HepG2 (cell line): Measurements from ENCODE around the gene P3H4. TPM values are rescaled to one million over a fixed set of nuclear protein-coding genes. Genes with fewer than 3 reads are reported as not detected.

Experiments used
- FOXC1 ChIP-seq: sonication (generic); formaldehyde crosslinking; IDR thresholded peaks from 2 replicates; pipeline ENCODE4 v1.8.0; 2022; ENCODE audit warnings: mild to moderate bottlenecking, missing genetic modification reagents, borderline replicate concordance
- HMG20B ChIP-seq: conservative IDR thresholded peaks from 2 replicates; pipeline ENCODE4 v1.6.1; 2016; ENCODE audit warnings: missing genetic modification reagents, missing compliant biosample characterization
- KLF15 ChIP-seq: sonication (generic); formaldehyde crosslinking; IDR thresholded peaks from 2 replicates; pipeline ENCODE4 v1.8.1; 2023; ENCODE audit warnings: borderline replicate concordance, mild to moderate bottlenecking, inconsistent platforms, missing genetic modification reagents, mixed read lengths
- MAZ ChIP-seq, 2 experiments: sonication (generic) in 1 of 2; formaldehyde crosslinking in 1 of 2; IDR thresholded peaks; 2 replicates each; pipeline versions ENCODE4 v1.5.0 to v1.6.1; 2012 to 2020; ENCODE audit warnings: low read depth in 2 of 2, mild to moderate bottlenecking in 2 of 2, borderline replicate concordance in 1 of 2, improper control_type of control experiment in 1 of 2, low read length in 1 of 2, missing genetic modification reagents in 1 of 2, moderate library complexity in 1 of 2
- MEIS1 ChIP-seq: sonication (generic); formaldehyde crosslinking; IDR thresholded peaks from 2 replicates; pipeline ENCODE4 v1.9.0; 2021; ENCODE audit warnings: mild to moderate bottlenecking, missing genetic modification reagents, moderate library complexity, borderline replicate concordance
- RBFOX2 ChIP-seq: fragments of 200-400 bp; formaldehyde crosslinking; IDR thresholded peaks from 2 replicates; pipeline ENCODE4 v1.6.1; 2017; ENCODE audit warnings: low read depth, mild to moderate bottlenecking, low read length
- SCMH1 ChIP-seq: sonication (generic); formaldehyde crosslinking; IDR thresholded peaks from 2 replicates; pipeline ENCODE4 v1.9.0; 2021; ENCODE audit warnings: missing genetic modification reagents, mild to moderate bottlenecking, borderline replicate concordance
- ZBTB7B ChIP-seq: sonication (generic); formaldehyde crosslinking; IDR thresholded peaks from 2 replicates; pipeline ENCODE4 v1.4.0; 2020; ENCODE audit warnings: missing genetic modification reagents
- ZFP82 ChIP-seq: sonication (generic); formaldehyde crosslinking; IDR thresholded peaks from 2 replicates; pipeline ENCODE4 v1.5.1; 2020; ENCODE audit warnings: mild to moderate bottlenecking, missing genetic modification reagents, borderline replicate concordance
- ZMYM3 ChIP-seq: sonication (generic); formaldehyde crosslinking; IDR thresholded peaks from 2 replicates; pipeline ENCODE4 v1.5.1; 2020; ENCODE audit warnings: mild to moderate bottlenecking, missing genetic modification reagents
- ZNF230 ChIP-seq: sonication (generic); formaldehyde crosslinking; IDR thresholded peaks from 2 replicates; pipeline ENCODE4 v1.4.0; 2020; ENCODE audit warnings: mild to moderate bottlenecking, missing genetic modification reagents
- ZNF235 ChIP-seq: sonication (generic); formaldehyde crosslinking; IDR thresholded peaks from 2 replicates; pipeline ENCODE4 v1.8.1; 2023; ENCODE audit warnings: mild to moderate bottlenecking, missing genetic modification reagents, borderline replicate concordance
- ZNF605 ChIP-seq: sonication (generic); formaldehyde crosslinking; IDR thresholded peaks from 2 replicates; pipeline ENCODE4 v1.8.0; 2022; ENCODE audit warnings: mild to moderate bottlenecking, missing genetic modification reagents
- ZNF644 ChIP-seq: IDR thresholded peaks from 2 replicates; pipeline ENCODE4 v1.6.1; 2016; ENCODE audit warnings: low read depth
- ZNF709 ChIP-seq: sonication (generic); formaldehyde crosslinking; IDR thresholded peaks from 2 replicates; pipeline ENCODE4 v1.5.0; 2020; ENCODE audit warnings: mild to moderate bottlenecking, missing genetic modification reagents
- ZNF776 ChIP-seq: sonication (generic); formaldehyde crosslinking; IDR thresholded peaks from 2 replicates; pipeline ENCODE4 v1.4.0; 2020; ENCODE audit warnings: mild to moderate bottlenecking, missing genetic modification reagents
- polyA plus RNA-seq, 8 experiments: library from polyadenylated mRNA; depleted of rRNA in 3 of 8; stranded (reverse) in 7 of 8; unstranded in 1 of 8; fragments of >200 nt; fragmentation: Illumina TruSeq in 4 of 8; extraction: Trizol in 4 of 8; gene quantifications; 2 replicates each; pipeline versions ENCODE4 v1.2.1 to v1.2.3, GENCODE V29; 2011 to 2016; ENCODE audit warnings: low read depth in 4 of 8, missing spikeins in 1 of 8, mixed read lengths in 1 of 8; ENCODE audit not compliant: insufficient read depth in 1 of 8
- total RNA-seq, 5 experiments: library from RNA; depleted of rRNA; stranded (reverse); fragments of >200 nt; fragmentation: Illumina TruSeq; extraction: Trizol; gene quantifications; 2 replicates each; pipeline ENCODE4 v1.2.3, GENCODE V29; 2016; ENCODE audit warnings: low read depth in 1 of 5
- TF ChIP-seq, protein P1 (sequence below): sonication (generic); formaldehyde crosslinking; IDR thresholded peaks from 2 replicates; pipeline ENCODE4 v1.5.0; 2020; ENCODE audit warnings: mild to moderate bottlenecking, missing genetic modification reagents, borderline replicate concordance
- TF ChIP-seq, protein P2 (sequence below): sonication (generic); formaldehyde crosslinking; IDR thresholded peaks from 2 replicates; pipeline ENCODE4 v1.8.0; 2022; ENCODE audit warnings: mild to moderate bottlenecking, missing genetic modification reagents
- TF ChIP-seq, protein P3 (sequence below): sonication (generic); formaldehyde crosslinking; IDR thresholded peaks from 2 replicates; pipeline ENCODE4 v1.5.0; 2020; ENCODE audit warnings: missing genetic modification reagents
- TF ChIP-seq, protein P4 (sequence below): sonication (generic); formaldehyde crosslinking; IDR thresholded peaks from 2 replicates; pipeline ENCODE4 v1.8.0; 2022; ENCODE audit warnings: mild to moderate bottlenecking, missing genetic modification reagents, borderline replicate concordance
- TF ChIP-seq, protein P5 (sequence below): sonication (generic); formaldehyde crosslinking; IDR thresholded peaks from 2 replicates; pipeline ENCODE4 v1.4.0; 2020; ENCODE audit warnings: missing genetic modification reagents, mild to moderate bottlenecking, borderline replicate concordance

P3H4 gene
- total and polyA plus RNA-seq, 2 of the 13 experiments (the other 11 are each of a cell fraction or from before 2014, with no cell fraction given), result 37.1 to 50.6 TPM

- TF ChIP-seq ZNF235, result 0 out of 2 replicates have a peak, but pooled peaks have one; percentile 88
- TF ChIP-seq, protein P1, sequence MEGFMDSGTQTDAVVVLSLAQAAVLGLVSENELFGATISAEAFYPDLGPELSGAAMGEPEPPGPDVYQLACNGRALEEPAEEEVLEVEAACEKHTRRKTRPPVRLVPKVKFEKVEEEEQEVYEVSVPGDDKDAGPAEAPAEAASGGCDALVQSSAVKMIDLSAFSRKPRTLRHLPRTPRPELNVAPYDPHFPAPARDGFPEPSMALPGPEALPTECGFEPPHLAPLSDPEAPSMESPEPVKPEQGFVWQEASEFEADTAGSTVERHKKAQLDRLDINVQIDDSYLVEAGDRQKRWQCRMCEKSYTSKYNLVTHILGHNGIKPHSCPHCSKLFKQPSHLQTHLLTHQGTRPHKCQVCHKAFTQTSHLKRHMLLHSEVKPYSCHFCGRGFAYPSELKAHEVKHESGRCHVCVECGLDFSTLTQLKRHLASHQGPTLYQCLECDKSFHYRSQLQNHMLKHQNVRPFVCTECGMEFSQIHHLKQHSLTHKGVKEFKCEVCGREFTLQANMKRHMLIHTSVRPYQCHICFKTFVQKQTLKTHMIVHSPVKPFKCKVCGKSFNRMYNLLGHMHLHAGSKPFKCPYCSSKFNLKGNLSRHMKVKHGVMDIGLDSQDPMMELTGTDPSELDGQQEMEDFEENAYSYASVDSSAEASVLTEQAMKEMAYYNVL (CRISPR knock-in tag), result peak; percentile 73
- TF ChIP-seq, protein P2, sequence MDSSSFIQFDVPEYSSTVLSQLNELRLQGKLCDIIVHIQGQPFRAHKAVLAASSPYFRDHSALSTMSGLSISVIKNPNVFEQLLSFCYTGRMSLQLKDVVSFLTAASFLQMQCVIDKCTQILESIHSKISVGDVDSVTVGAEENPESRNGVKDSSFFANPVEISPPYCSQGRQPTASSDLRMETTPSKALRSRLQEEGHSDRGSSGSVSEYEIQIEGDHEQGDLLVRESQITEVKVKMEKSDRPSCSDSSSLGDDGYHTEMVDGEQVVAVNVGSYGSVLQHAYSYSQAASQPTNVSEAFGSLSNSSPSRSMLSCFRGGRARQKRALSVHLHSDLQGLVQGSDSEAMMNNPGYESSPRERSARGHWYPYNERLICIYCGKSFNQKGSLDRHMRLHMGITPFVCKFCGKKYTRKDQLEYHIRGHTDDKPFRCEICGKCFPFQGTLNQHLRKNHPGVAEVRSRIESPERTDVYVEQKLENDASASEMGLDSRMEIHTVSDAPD (CRISPR knock-in tag), result no peak; the same call in 1 of the 2 replicates
- TF ChIP-seq, protein P3, sequence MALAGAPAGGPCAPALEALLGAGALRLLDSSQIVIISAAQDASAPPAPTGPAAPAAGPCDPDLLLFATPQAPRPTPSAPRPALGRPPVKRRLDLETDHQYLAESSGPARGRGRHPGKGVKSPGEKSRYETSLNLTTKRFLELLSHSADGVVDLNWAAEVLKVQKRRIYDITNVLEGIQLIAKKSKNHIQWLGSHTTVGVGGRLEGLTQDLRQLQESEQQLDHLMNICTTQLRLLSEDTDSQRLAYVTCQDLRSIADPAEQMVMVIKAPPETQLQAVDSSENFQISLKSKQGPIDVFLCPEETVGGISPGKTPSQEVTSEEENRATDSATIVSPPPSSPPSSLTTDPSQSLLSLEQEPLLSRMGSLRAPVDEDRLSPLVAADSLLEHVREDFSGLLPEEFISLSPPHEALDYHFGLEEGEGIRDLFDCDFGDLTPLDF (CRISPR knock-in tag), result 0 out of 2 replicates have a peak, but pooled peaks have one; percentile 20
- TF ChIP-seq, protein P4, sequence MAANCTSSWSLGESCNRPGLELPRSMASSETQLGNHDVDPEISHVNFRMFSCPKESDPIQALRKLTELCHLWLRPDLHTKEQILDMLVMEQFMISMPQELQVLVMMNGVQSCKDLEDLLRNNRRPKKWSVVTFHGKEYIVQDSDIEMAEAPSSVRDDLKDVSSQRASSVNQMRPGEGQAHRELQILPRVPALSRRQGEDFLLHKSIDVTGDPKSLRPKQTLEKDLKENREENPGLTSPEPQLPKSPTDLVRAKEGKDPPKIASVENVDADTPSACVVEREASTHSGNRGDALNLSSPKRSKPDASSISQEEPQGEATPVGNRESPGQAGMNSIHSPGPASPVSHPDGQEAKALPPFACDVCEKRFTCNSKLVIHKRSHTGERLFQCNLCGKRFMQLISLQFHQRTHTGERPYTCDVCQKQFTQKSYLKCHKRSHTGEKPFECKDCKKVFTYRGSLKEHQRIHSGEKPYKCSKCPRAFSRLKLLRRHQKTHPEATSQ (CRISPR knock-in tag), result no peak; the same call in 1 of the 2 replicates
- no peak for TF ChIP-seq KLF15 (CRISPR knock-in tag)
- TF ChIP-seq HMG20B (CRISPR knock-in tag), result no peak
- peak; percentile 72 for TF ChIP-seq ZBTB7B (CRISPR knock-in tag)
- TF ChIP-seq, protein P5, sequence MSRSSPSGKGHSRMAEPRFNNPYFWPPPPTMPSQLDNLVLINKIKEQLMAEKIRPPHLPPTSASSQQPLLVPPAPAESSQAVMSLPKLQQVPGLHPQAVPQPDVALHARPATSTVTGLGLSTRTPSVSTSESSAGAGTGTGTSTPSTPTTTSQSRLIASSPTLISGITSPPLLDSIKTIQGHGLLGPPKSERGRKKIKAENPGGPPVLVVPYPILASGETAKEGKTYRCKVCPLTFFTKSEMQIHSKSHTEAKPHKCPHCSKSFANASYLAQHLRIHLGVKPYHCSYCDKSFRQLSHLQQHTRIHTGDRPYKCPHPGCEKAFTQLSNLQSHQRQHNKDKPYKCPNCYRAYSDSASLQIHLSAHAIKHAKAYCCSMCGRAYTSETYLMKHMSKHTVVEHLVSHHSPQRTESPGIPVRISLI (CRISPR knock-in tag), result 0 out of 2 replicates have a peak, but pooled peaks have one; percentile 38
- peak; percentile 63 for TF ChIP-seq ZNF709 (CRISPR knock-in tag)
- TF ChIP-seq ZNF776 (CRISPR knock-in tag), result peak; percentile 87; the same call in 1 of the 2 replicates
- no peak for TF ChIP-seq ZNF644 (CRISPR knock-in tag)
- TF ChIP-seq FOXC1 (CRISPR knock-in tag), result no peak
- no peak for TF ChIP-seq ZNF605 (CRISPR knock-in tag)
- no peak for TF ChIP-seq ZMYM3 (CRISPR knock-in tag)
- TF ChIP-seq RBFOX2, result peak; percentile 83
- peak; percentile 82; the same call in 1 of the 2 replicates for TF ChIP-seq ZFP82
- TF ChIP-seq MEIS1, result peak; percentile 59; the same call in 1 of the 2 replicates
- 0 out of 2 replicates have a peak, but pooled peaks have one; percentile 37 for TF ChIP-seq ZNF230 (CRISPR knock-in tag)
- TF ChIP-seq MAZ (IDR thresholded peaks at IDR 0.05; ENCODE audit: borderline replicate concordance, low read depth, low read length), result 0 out of 2 replicates have a peak, but pooled peaks have one; percentile 13
- peak; percentile 80 for TF ChIP-seq MAZ (CRISPR knock-in tag; IDR thresholded peaks at IDR 0.05; ENCODE audit: low read depth)
- TF ChIP-seq SCMH1, result no peak
Observed at GRCh38 chr17:41835800-41836549, 24.2 kb upstream of the P3H4 start, which contains the start of gene NT5C3B (continued).
